Stomach (tissue), 9 donors: ENCODE data around the gene UGT1A5. TPM values are rescaled to one million over a fixed set of nuclear protein-coding genes. Genes with fewer than 3 reads are reported as not detected.

Experiments used
- DNase-seq, 2 donors: peaks; one replicate each; pipeline versions ENCODE4 v3.0.0 to v3.0.0-alpha.2; 2013 to 2019
- H3K27ac ChIP-seq, 5 donors: fragments of 200-600 bp in 4 of 5; sonication (generic) in 4 of 5; one replicate each; pipeline ENCODE4 v1.5.1; 2013 to 2019; ENCODE audit warnings: mild to moderate bottlenecking in 1 of 5, moderate library complexity in 1 of 5
- H3K27me3 ChIP-seq, 3 donors: fragments of 200-600 bp; sonication (generic); one replicate each; pipeline ENCODE4 v1.5.1; 2017 to 2019; ENCODE audit warnings: mixed run types in 1 of 3
- H3K36me3 ChIP-seq, 4 donors: fragments of 200-600 bp; sonication (generic); 1 replicate in 3 of 4; 2 replicates in 1 of 4; pipeline ENCODE4 v1.5.1; 2016 to 2019
- H3K4me1 ChIP-seq, 4 donors: fragments of 200-600 bp; sonication (generic); one replicate each; pipeline ENCODE4 v1.5.1; 2016 to 2019
- H3K4me3 ChIP-seq, 4 donors: fragments of 200-600 bp; sonication (generic) in 3 of 4; one replicate each; pipeline ENCODE4 v1.5.1; 2016 to 2019; ENCODE audit warnings: mild to moderate bottlenecking in 1 of 4
- H3K9me3 ChIP-seq, 4 donors: fragments of 200-600 bp; sonication (generic); one replicate each; pipeline ENCODE4 v1.5.1; 2016 to 2019
- EP300 ChIP-seq: sonication (generic); formaldehyde crosslinking; IDR thresholded peaks from one replicate; pipeline ENCODE4 v1.6.1; 2017; ENCODE audit warnings: antibody characterized with exemption
- POLR2A ChIP-seq, 4 donors: fragments of 450-650 bp; IDR thresholded peaks; one replicate each; pipeline ENCODE4 v1.6.1; 2016; ENCODE audit warnings: antibody characterized with exemption in 4 of 4, control low read depth in 2 of 4, mild to moderate bottlenecking in 1 of 4, moderate library complexity in 1 of 4
- POLR2AphosphoS5 ChIP-seq, 3 donors: sonication (generic); formaldehyde crosslinking; IDR thresholded peaks; one replicate each; pipeline ENCODE4 v1.6.1; 2016; ENCODE audit warnings: antibody characterized with exemption in 3 of 3
- WGBS, 5 donors: extraction: QIAGEN DNeasy Blood & Tissue Kit in 3 of 5; methylation state at CpG; one replicate each; pipeline versions ENCODE4 v1.1.5 to v1.1.7; 2013 to 2018; 5-methylcytosine and 5-hydroxymethylcytosine counted together
- intact Hi-C: fragments of 100-400 bp; cut with DNase I; formaldehyde crosslinking; loops from one replicate; pipeline ENCODE4 v1.15.1; 2023; ENCODE audit warnings: low total_unique reads
- polyA plus RNA-seq, 3 donors: library from polyadenylated mRNA; stranded (reverse); fragments of 200-250 nt; gene quantifications; one replicate each; pipeline ENCODE4 v1.2.3, GENCODE V29; 2013
- total RNA-seq, 5 donors: library from RNA; depleted of rRNA; stranded (reverse); fragments of >200 nt; gene quantifications; one replicate each; pipeline versions ENCODE4 v1.1.0 to v1.2.3, GENCODE V29; 2014 to 2016
- TF ChIP-seq, protein P1 (sequence below), 7 experiments: fragments of 450-650 bp in 4 of 7; fragments of 200-600 bp in 3 of 7; sonication (generic) in 3 of 7; IDR thresholded peaks; one replicate each; pipeline ENCODE4 v1.5.1; 2016 to 2019; ENCODE audit warnings: antibody characterized with exemption in 7 of 7, control low read depth in 2 of 7, mild to moderate bottlenecking in 1 of 7
- donor health status: healthy with polysubstance abuse.
- donor health status: Bipolar disorder and iron deficiency.
- donor health status: healthy.

Gene UGT1A5
- total and polyA plus RNA-seq, 8 donors: 0.37 to 13.0 (median 1.7) TPM; not detected in 5

DNA sequence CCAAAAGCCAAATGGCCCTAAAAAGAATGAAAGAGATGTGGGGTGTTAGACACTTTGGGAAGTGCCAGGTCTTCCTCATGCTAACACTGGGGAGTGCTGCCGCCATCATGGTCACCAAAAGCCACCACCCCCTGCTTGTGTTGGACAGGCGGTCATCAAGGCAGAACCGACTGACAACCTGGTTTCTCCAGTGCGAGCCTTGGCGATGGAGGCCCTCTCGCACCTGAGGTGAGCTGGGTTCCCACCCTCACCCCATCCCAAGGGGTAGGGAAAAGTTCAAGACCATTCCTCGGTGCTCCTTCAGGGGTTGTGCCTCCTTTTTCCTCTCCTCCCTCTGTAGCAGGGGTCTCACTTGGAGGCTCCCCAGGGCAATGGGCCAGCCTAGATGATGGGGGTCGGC is 99.0 kb downstream of the UGT1A5 start:
- H3K27me3 ChIP-seq: peaks cover 0 to 15% (median 9%) of the 10 kb centered on the region in 3 donors
- WGBS, 5 donors: 84 to 91% (median 88%) methylated on average over 7 to 8 of the region's 8 CpGs
- H3K4me1 ChIP-seq: no peaks in the 10 kb centered on the region
- no peaks in the 10 kb centered on the region for H3K36me3 ChIP-seq
- intact Hi-C loops: no loop called here
- no peak for TF ChIP-seq POLR2AphosphoS5 (IDR thresholded peaks at IDR 0.05)
- TF ChIP-seq, protein P1, sequence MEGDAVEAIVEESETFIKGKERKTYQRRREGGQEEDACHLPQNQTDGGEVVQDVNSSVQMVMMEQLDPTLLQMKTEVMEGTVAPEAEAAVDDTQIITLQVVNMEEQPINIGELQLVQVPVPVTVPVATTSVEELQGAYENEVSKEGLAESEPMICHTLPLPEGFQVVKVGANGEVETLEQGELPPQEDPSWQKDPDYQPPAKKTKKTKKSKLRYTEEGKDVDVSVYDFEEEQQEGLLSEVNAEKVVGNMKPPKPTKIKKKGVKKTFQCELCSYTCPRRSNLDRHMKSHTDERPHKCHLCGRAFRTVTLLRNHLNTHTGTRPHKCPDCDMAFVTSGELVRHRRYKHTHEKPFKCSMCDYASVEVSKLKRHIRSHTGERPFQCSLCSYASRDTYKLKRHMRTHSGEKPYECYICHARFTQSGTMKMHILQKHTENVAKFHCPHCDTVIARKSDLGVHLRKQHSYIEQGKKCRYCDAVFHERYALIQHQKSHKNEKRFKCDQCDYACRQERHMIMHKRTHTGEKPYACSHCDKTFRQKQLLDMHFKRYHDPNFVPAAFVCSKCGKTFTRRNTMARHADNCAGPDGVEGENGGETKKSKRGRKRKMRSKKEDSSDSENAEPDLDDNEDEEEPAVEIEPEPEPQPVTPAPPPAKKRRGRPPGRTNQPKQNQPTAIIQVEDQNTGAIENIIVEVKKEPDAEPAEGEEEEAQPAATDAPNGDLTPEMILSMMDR (IDR thresholded peaks at IDR 0.05): no peak
- no peak for TF ChIP-seq EP300
- no peak for TF ChIP-seq POLR2A (IDR thresholded peaks at IDR 0.05)
- no peak overlapping the region for H3K4me3 ChIP-seq
- no peak overlapping the region for H3K27ac ChIP-seq
- H3K9me3 ChIP-seq: no peaks in the 10 kb centered on the region
- peak in 1 of 2 donors; percentile 10 for DNase-seq

DNA sequence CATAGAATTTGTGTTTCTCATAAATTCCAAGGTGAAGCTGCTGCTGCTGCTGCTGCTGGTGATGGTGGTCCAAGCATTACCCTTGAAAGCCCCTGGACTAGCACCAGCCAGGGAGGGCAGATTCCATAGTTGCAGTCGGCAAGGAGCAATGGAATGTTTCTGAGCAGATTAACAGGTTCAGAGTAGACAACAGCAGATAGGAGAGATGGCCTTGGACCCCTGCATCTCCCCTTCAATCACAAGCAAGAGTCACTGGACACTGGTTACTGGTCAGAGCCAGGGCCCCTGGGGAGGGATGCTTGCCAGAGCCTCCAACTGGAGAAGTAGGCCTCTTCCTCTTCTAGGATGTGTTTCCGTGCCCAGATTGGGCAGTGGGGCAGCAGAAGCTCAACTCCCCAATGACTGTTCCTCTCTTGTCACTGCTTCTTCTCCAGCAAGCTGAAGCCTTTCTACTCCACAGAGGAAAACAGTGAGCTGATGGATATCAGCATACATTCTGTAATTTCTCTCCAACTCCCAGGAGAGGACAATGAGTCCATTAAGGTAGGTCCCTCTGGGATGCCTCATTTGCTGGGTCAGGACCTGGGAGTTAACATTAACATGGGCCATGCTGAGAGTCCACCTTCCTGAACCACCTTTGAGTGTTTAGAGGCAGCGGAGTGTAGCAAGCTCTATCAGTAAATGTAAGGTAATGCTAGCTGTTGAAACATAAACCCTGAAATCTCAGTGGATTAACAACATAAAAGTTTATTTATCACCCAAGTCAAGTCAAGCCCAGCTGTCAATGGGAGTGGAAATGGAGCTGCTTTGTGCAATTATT is 100.7 kb downstream of the UGT1A5 start:
- intact Hi-C loops: no loop called here
- DNase-seq: peak in 1 of 2 donors; percentile 17

DNA sequence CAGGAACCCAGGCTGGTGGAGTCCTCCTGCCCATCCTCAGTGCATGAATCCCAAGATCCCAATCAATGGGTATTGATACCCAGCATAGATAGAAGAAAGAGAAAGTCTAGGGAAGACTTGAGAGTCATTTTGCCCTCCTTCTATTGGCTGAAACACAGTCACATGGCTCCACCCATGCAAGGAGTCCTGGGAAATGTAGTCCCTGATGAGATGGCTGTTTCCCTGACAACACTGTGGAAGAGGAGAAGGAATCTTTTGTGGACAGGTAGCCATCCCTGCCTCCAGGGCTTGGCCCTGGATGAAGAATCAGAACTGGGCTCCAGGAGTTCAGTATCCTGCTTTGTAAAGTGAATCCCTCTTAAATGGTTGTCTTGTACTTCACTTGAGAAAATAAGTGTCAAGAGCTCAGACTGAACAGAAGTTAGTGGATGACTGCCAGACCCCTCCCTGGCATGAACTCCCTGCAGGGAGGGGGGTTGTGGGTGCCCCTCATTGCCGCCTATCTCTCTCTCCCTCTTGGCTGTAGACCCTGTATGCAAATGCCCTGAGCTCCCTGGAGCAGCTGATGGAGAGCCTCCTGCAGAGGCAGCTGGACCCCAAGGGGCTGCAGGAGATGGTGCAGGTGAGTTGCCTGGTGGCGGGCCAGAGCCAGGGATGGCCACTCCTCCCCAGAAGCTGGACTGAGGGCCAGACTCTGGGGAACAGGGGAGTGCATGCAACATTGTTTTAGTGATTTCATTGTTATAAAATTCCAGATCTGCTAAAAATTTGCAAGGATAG is 101.5 kb downstream of the UGT1A5 start:
- DNase-seq: no peak
- no peaks in the 10 kb centered on the region for H3K4me1 ChIP-seq
- intact Hi-C loops: no loop called here
- no peaks in the 10 kb centered on the region for H3K9me3 ChIP-seq
- H3K36me3 ChIP-seq: no peaks in the 10 kb centered on the region
- H3K4me3 ChIP-seq: no peak overlapping the region
- peaks cover 0 to 4% (median 2%) of the 10 kb centered on the region in 3 donors for H3K27me3 ChIP-seq
- no peak overlapping the region for H3K27ac ChIP-seq
- 64 to 85% (median 75%) methylated on average over 2 of the region's 2 CpGs for WGBS, 5 donors
- TF ChIP-seq, protein P1 (IDR thresholded peaks at IDR 0.05): no peak
- TF ChIP-seq POLR2AphosphoS5 (IDR thresholded peaks at IDR 0.05) (no peak), POLR2A (IDR thresholded peaks at IDR 0.05) (no peak), EP300 (no peak)

More for the DNA sequence above, 100.7 kb downstream of the UGT1A5 start:
- no peak overlapping the region for H3K27ac ChIP-seq
- no peaks in the 10 kb centered on the region for H3K9me3 ChIP-seq
- H3K27me3 ChIP-seq: peaks cover 0 to 10% (median 9%) of the 10 kb centered on the region in 3 donors
- TF ChIP-seq POLR2A (IDR thresholded peaks at IDR 0.05) (no peak), POLR2AphosphoS5 (IDR thresholded peaks at IDR 0.05) (no peak), EP300 (no peak)
- TF ChIP-seq, protein P1 (IDR thresholded peaks at IDR 0.05): no peak
- H3K4me3 ChIP-seq: no peak overlapping the region
- no peaks in the 10 kb centered on the region for H3K36me3 ChIP-seq
- WGBS, 5 donors: 75 to 82% (median 79%) methylated on average over 3 of the region's 3 CpGs
- H3K4me1 ChIP-seq: no peaks in the 10 kb centered on the region

DNA sequence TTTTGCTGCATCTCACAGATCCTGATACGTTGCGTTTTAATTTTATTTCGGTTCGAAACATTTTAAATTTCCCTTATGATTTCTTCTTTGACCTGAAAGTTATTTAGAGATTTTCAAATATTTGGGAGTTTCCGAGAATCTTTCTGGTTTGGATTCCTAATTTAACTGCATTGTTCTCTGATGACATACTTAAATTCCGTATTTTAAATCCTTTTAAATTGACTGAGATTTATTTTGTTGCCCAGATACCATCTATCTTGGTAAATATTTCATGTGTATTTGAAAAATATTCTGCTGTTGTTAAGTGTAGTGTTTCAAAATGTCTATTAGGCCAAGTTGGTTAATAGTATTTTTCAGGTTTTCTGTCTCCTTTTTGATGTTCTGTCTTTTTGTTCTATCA is 103.2 kb downstream of the UGT1A5 start:
- no peaks in the 10 kb centered on the region for H3K36me3 ChIP-seq
- no peak for DNase-seq
- no peaks in the 10 kb centered on the region for H3K9me3 ChIP-seq
- WGBS, 5 donors: 77 to 93% (median 83%) methylated on average over 6 of the region's 6 CpGs
- no peak overlapping the region for H3K4me3 ChIP-seq
- intact Hi-C loops: no loop called here
- H3K27me3 ChIP-seq: peaks cover 0 to 4% (median 0%) of the 10 kb centered on the region in 3 donors
- H3K27ac ChIP-seq: no peak overlapping the region
- TF ChIP-seq POLR2A (IDR thresholded peaks at IDR 0.05): no peak
- TF ChIP-seq EP300: no peak
- TF ChIP-seq POLR2AphosphoS5 (IDR thresholded peaks at IDR 0.05): no peak
- TF ChIP-seq, protein P1 (IDR thresholded peaks at IDR 0.05): no peak
- H3K4me1 ChIP-seq: no peaks in the 10 kb centered on the region
